Measurements from ENCODE around the gene DCAF6. TPM values are rescaled to one million over a fixed set of nuclear protein-coding genes. Genes with fewer than 3 reads are reported as not detected.

Gene DCAF6
- total and polyA plus RNA-seq, 3 experiments from 2014 or later, result 15.4 to 24.9 (median 24.8) TPM

DNA sequence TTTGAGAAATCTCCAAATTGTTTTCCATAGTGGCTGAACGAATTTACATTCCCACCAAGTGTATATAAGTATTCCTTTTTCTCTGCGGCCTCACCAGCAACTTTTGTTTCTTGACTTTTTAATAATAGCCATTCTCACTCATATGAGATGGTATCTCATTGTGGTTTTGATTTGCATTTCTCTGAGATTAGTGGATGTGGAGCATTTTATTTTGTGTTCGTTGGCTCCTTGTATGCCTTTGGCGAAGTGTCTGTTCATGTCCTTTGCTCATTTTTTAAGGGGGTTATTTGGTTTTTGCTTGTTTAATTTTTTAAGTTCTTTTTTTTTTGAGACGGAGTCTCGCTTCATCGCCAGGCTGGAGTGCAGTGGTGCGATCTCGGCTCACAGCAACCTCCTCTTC, 45.5 kb downstream of the DCAF6 start:
- Histone ChIP-seq H3K4me3 (ENCODE audit: low read length) (no peak overlapping the region), H3K9me3 (ENCODE audit: low read length) (no peaks in the 10 kb centered on the region), H3K27ac (ENCODE audit: low read depth, low read length) (no peak overlapping the region), H3K27me3 (ENCODE audit: insufficient read depth, low read length, poor library complexity, severe bottlenecking) (no peaks in the 10 kb centered on the region), H3K36me3 (ENCODE audit: insufficient read depth, low read length) (peaks cover 8% of the 10 kb centered on the region), H3K4me1 (ENCODE audit: insufficient read depth, low read length) (no peaks in the 10 kb centered on the region)
- ChIA-PET CTCF (no interaction called here), POLR2A (no interaction called here)
- Mint-ChIP-seq H3K9me3 (peaks cover 0 to 3% (median 0%) of the 10 kb centered on the region in 5 donors), H3K27ac (no peak overlapping the region), H3K36me3 (peaks cover 18 to 54% (median 31%) of the 10 kb centered on the region in 3 donors), H3K4me3 (no peak overlapping the region), H3K4me1 (peaks cover 16 to 42% (median 40%) of the 10 kb centered on the region in 3 donors), H3K27me3 (no peaks in the 10 kb centered on the region)
- DNase-seq, result no peak

GRCh38 chr1:167983797-167984420, 47.4 kb downstream of the DCAF6 start:
- H3K4me1 ChIP-seq (ENCODE audit: insufficient read depth, low read length), result no peaks in the 10 kb centered on the region
- Mint-ChIP-seq H3K4me3 (no peak overlapping the region), H3K4me1 (peaks cover 13 to 38% (median 34%) of the 10 kb centered on the region in 3 donors), H3K27me3 (no peaks in the 10 kb centered on the region), H3K27ac (no peak overlapping the region), H3K36me3 (peaks cover 8 to 46% (median 24%) of the 10 kb centered on the region in 3 donors), H3K9me3 (no peaks in the 10 kb centered on the region)
- DNase-seq, result no peak
- ChIA-PET CTCF (no interaction called here), POLR2A (no interaction called here)
- H3K36me3 ChIP-seq (ENCODE audit: insufficient read depth, low read length), result peaks cover 3% of the 10 kb centered on the region
- H3K4me3 ChIP-seq (ENCODE audit: low read length), result no peak overlapping the region
- no peak overlapping the region for H3K27ac ChIP-seq (ENCODE audit: low read depth, low read length)
- no peaks in the 10 kb centered on the region for H3K27me3 ChIP-seq (ENCODE audit: insufficient read depth, low read length, poor library complexity, severe bottlenecking)
- H3K9me3 ChIP-seq (ENCODE audit: low read length), result no peaks in the 10 kb centered on the region

- CTCF ChIA-PET, result no interaction called here
- no peaks in the 10 kb centered on the region for H3K9me3 ChIP-seq (ENCODE audit: low read length)
- H3K4me1 ChIP-seq (ENCODE audit: insufficient read depth, low read length), result no peaks in the 10 kb centered on the region
- no peak for DNase-seq
- no peak overlapping the region for H3K4me3 ChIP-seq (ENCODE audit: low read length)
- no peaks in the 10 kb centered on the region for H3K27me3 ChIP-seq (ENCODE audit: insufficient read depth, low read length, poor library complexity, severe bottlenecking)
- H3K4me1 Mint-ChIP-seq, result peaks cover 13 to 34% (median 29%) of the 10 kb centered on the region in 3 donors
- H3K36me3 Mint-ChIP-seq, result peaks cover 8 to 41% (median 22%) of the 10 kb centered on the region in 3 donors
- H3K27me3 Mint-ChIP-seq, result no peaks in the 10 kb centered on the region
- H3K9me3 Mint-ChIP-seq, result no peaks in the 10 kb centered on the region
- POLR2A ChIA-PET, result no interaction called here
- H3K27ac Mint-ChIP-seq, result peak overlapping the region in 2 of 8 donors; percentile 33 to 46
- no peak overlapping the region for H3K4me3 Mint-ChIP-seq
- H3K27ac ChIP-seq (ENCODE audit: low read depth, low read length), result no peak overlapping the region
- peaks cover 3% of the 10 kb centered on the region for H3K36me3 ChIP-seq (ENCODE audit: insufficient read depth, low read length)
Measured at GRCh38 chr1:167984886-167985489, 48.5 kb downstream of the DCAF6 start.

DNA sequence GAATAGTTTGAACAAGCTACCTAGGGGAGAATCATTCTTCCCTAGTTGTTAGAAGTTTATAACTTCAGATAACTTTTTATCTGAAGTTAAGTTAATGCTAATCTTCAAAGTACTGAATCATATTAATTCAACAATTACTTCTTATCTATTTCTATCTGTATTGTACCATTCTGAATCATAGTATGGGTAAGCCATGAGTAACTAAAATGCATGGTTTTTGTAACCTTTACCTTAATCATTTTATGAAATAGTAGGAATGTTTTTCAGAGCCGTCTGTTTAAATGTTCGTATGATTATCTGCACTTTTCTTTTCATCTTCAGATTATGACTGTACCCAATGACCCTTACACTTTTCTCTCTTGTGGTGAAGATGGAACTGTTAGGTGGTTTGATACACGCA, 50.7 kb downstream of the DCAF6 start:
- H3K27me3 ChIP-seq (ENCODE audit: insufficient read depth, low read length, poor library complexity, severe bottlenecking), result no peaks in the 10 kb centered on the region
- no peaks in the 10 kb centered on the region for H3K4me1 ChIP-seq (ENCODE audit: insufficient read depth, low read length)
- H3K9me3 ChIP-seq (ENCODE audit: low read length), result no peaks in the 10 kb centered on the region
- Mint-ChIP-seq H3K27me3 (no peaks in the 10 kb centered on the region), H3K4me3 (no peak overlapping the region), H3K9me3 (no peaks in the 10 kb centered on the region), H3K4me1 (peaks cover 9 to 20% (median 18%) of the 10 kb centered on the region in 3 donors), H3K36me3 (peaks cover 6 to 35% (median 21%) of the 10 kb centered on the region in 3 donors), H3K27ac (no peak overlapping the region)
- H3K4me3 ChIP-seq (ENCODE audit: low read length), result no peak overlapping the region
- H3K36me3 ChIP-seq (ENCODE audit: insufficient read depth, low read length), result peaks cover 3% of the 10 kb centered on the region
- CTCF ChIA-PET, result no interaction called here
- H3K27ac ChIP-seq (ENCODE audit: low read depth, low read length), result no peak overlapping the region
- DNase-seq, result no peak
- POLR2A ChIA-PET, result no interaction called here

DNA sequence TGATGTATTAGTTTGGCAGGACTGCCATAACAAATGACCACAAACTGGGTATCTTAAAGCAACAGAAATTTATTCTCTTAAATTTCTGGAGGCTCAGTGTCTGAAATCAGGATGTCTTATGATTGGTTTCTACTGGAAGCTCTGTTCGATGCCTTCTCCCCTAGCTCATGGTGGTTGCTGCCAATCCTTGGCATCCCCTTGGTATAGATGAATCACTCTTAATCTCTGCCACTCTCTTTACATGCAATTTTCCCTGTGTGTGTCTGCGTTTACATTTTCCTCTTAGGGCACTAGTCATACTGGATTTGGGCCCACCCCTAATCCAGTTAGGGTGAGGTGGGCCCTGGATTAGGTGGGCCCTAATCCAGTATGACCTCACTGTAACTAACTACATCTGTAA, 55.1 kb downstream of the DCAF6 start:
- Mint-ChIP-seq H3K27me3 (no peaks in the 10 kb centered on the region), H3K27ac (no peak overlapping the region), H3K9me3 (no peaks in the 10 kb centered on the region), H3K4me3 (no peak overlapping the region), H3K36me3 (peaks cover 10 to 42% (median 25%) of the 10 kb centered on the region in 3 donors), H3K4me1 (no peaks in the 10 kb centered on the region)
- H3K36me3 ChIP-seq (ENCODE audit: insufficient read depth, low read length), result peaks cover 3% of the 10 kb centered on the region
- no peaks in the 10 kb centered on the region for H3K4me1 ChIP-seq (ENCODE audit: insufficient read depth, low read length)
- ChIA-PET CTCF (no interaction called here), POLR2A (no interaction called here)
- H3K27me3 ChIP-seq (ENCODE audit: insufficient read depth, low read length, poor library complexity, severe bottlenecking), result no peaks in the 10 kb centered on the region
- no peak overlapping the region for H3K27ac ChIP-seq (ENCODE audit: low read depth, low read length)
- no peak for DNase-seq
- H3K9me3 ChIP-seq (ENCODE audit: low read length), result no peaks in the 10 kb centered on the region
- H3K4me3 ChIP-seq (ENCODE audit: low read length), result no peak overlapping the region

DNA sequence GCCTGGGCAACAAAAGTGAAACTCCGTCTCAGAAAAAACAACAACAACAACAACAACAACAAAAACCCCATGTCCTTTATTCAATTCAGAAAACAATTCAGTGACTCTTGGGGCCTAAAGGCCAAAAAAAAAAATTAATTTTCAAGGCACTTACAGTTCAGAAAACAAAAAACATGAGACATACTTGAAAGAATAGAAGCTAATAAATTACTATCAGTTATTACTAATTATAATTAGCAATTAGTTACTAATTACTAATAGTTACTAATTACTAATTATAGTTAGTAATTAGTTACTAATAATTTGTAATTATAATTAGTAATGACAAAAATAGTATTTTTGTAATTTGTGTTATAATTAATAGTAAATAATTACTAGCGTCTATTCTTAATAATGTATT, 57.2 kb downstream of the DCAF6 start:
- no peak overlapping the region for H3K27ac Mint-ChIP-seq
- H3K36me3 Mint-ChIP-seq, result peaks cover 10 to 49% (median 28%) of the 10 kb centered on the region in 3 donors
- Histone ChIP-seq H3K27ac (ENCODE audit: low read depth, low read length) (no peak overlapping the region), H3K4me3 (ENCODE audit: low read length) (no peak overlapping the region), H3K4me1 (ENCODE audit: insufficient read depth, low read length) (no peaks in the 10 kb centered on the region), H3K27me3 (ENCODE audit: insufficient read depth, low read length, poor library complexity, severe bottlenecking) (no peaks in the 10 kb centered on the region), H3K9me3 (ENCODE audit: low read length) (no peaks in the 10 kb centered on the region), H3K36me3 (ENCODE audit: insufficient read depth, low read length) (peaks cover 3% of the 10 kb centered on the region)
- ChIA-PET POLR2A (no interaction called here), CTCF (no interaction called here)
- H3K27me3 Mint-ChIP-seq, result no peaks in the 10 kb centered on the region
- DNase-seq, result no peak
- no peaks in the 10 kb centered on the region for H3K9me3 Mint-ChIP-seq
- H3K4me1 Mint-ChIP-seq, result peaks cover 0 to 2% (median 0%) of the 10 kb centered on the region in 3 donors
- no peak overlapping the region for H3K4me3 Mint-ChIP-seq

- H3K36me3 Mint-ChIP-seq, result peaks cover 10 to 50% (median 29%) of the 10 kb centered on the region in 3 donors
- Histone ChIP-seq H3K27ac (ENCODE audit: low read depth, low read length) (no peak overlapping the region), H3K4me1 (ENCODE audit: insufficient read depth, low read length) (no peaks in the 10 kb centered on the region), H3K9me3 (ENCODE audit: low read length) (no peaks in the 10 kb centered on the region), H3K36me3 (ENCODE audit: insufficient read depth, low read length) (peaks cover 3% of the 10 kb centered on the region), H3K4me3 (ENCODE audit: low read length) (no peak overlapping the region), H3K27me3 (ENCODE audit: insufficient read depth, low read length, poor library complexity, severe bottlenecking) (no peaks in the 10 kb centered on the region)
- H3K4me3 Mint-ChIP-seq, result no peak overlapping the region
- no peak overlapping the region for H3K27ac Mint-ChIP-seq
- no peak for DNase-seq
- ChIA-PET POLR2A (no interaction called here), CTCF (no interaction called here)
- no peaks in the 10 kb centered on the region for H3K9me3 Mint-ChIP-seq
- peaks cover 0 to 5% (median 0%) of the 10 kb centered on the region in 3 donors for H3K4me1 Mint-ChIP-seq
- H3K27me3 Mint-ChIP-seq, result no peaks in the 10 kb centered on the region
Measured at GRCh38 chr1:167994560-167994959, 58.1 kb downstream of the DCAF6 start.

- Mint-ChIP-seq H3K27me3 (no peaks in the 10 kb centered on the region), H3K9me3 (no peaks in the 10 kb centered on the region), H3K4me3 (no peak overlapping the region), H3K27ac (peak overlapping the region in 1 of 8 donors; percentile 6), H3K4me1 (peaks cover 0 to 5% (median 0%) of the 10 kb centered on the region in 3 donors), H3K36me3 (peaks cover 10 to 52% (median 31%) of the 10 kb centered on the region in 3 donors)
- POLR2A ChIA-PET, result no interaction called here
- Histone ChIP-seq H3K27me3 (ENCODE audit: insufficient read depth, low read length, poor library complexity, severe bottlenecking) (no peaks in the 10 kb centered on the region), H3K27ac (ENCODE audit: low read depth, low read length) (no peak overlapping the region), H3K4me1 (ENCODE audit: insufficient read depth, low read length) (no peaks in the 10 kb centered on the region), H3K4me3 (ENCODE audit: low read length) (no peak overlapping the region), H3K9me3 (ENCODE audit: low read length) (no peaks in the 10 kb centered on the region), H3K36me3 (ENCODE audit: insufficient read depth, low read length) (peaks cover 3% of the 10 kb centered on the region)
- DNase-seq, result no peak
- CTCF ChIA-PET, result no interaction called here
Measured at GRCh38 chr1:167995038-167995437, 58.6 kb downstream of the DCAF6 start.
